Upper lobe of left lung (tissue), 6 donors: ENCODE results near the gene DROSHA. TPM values are rescaled to one million over a fixed set of nuclear protein-coding genes. Genes with fewer than 3 reads are reported as not detected.

ENCODE experiments used
- ATAC-seq, 2 donors: fragments of 200-7000 bp; cut with Tn5 transposase; one replicate each; pipeline ENCODE4 v1.9.1; 2022; ENCODE audit warnings: mild to moderate bottlenecking in 2 of 2, moderate library complexity in 2 of 2; ENCODE audit not compliant: low FRiP score in 2 of 2
- DNase-seq, 2 donors: peaks; one replicate each; pipeline ENCODE4 v3.0.0-alpha.2; 2019 to 2020
- H3K27ac ChIP-seq, 4 donors: fragments of 200-600 bp; sonication (generic); one replicate each; pipeline ENCODE4 v1.5.1; 2016 to 2019
- H3K27me3 ChIP-seq, 4 donors: fragments of 200-600 bp; sonication (generic); one replicate each; pipeline ENCODE4 v1.5.1; 2017 to 2019
- H3K36me3 ChIP-seq, 4 donors: fragments of 200-600 bp; sonication (generic); one replicate each; pipeline ENCODE4 v1.5.1; 2016 to 2019
- H3K4me1 ChIP-seq, 4 donors: fragments of 200-600 bp; sonication (generic); one replicate each; pipeline ENCODE4 v1.5.1; 2018 to 2019
- H3K4me3 ChIP-seq, 4 donors: fragments of 200-600 bp; sonication (generic); one replicate each; pipeline ENCODE4 v1.5.1; 2017 to 2019; ENCODE audit warnings: mild to moderate bottlenecking in 2 of 4, moderate library complexity in 1 of 4
- H3K9me3 ChIP-seq, 4 donors: fragments of 200-600 bp; sonication (generic); one replicate each; pipeline ENCODE4 v1.5.1; 2018 to 2019
- CTCF ChIP-seq, 6 experiments: fragments of 450-650 bp in 4 of 6; fragments of 200-600 bp in 2 of 6; sonication (generic) in 2 of 6; IDR thresholded peaks; one replicate each; pipeline ENCODE4 v1.5.1; 2016 to 2019; ENCODE audit warnings: antibody characterized with exemption in 6 of 6
- EP300 ChIP-seq, 4 donors: sonication (generic); formaldehyde crosslinking; IDR thresholded peaks; one replicate each; pipeline ENCODE4 v1.5.1; 2017; ENCODE audit warnings: antibody characterized with exemption in 4 of 4, control low read depth in 2 of 4
- POLR2A ChIP-seq, 4 donors: fragments of 450-650 bp; IDR thresholded peaks; one replicate each; pipeline ENCODE4 v1.5.1; 2016 to 2017; ENCODE audit warnings: antibody characterized with exemption in 4 of 4, mild to moderate bottlenecking in 2 of 4
- POLR2AphosphoS5 ChIP-seq, 2 donors: sonication (generic); formaldehyde crosslinking; IDR thresholded peaks; one replicate each; pipeline ENCODE4 v1.5.1; 2017; ENCODE audit warnings: antibody characterized with exemption in 2 of 2
- WGBS, 2 donors: methylation state at CpG; one replicate each; pipeline ENCODE4 v1.1.5; 2017 to 2018; 5-methylcytosine and 5-hydroxymethylcytosine counted together
- total RNA-seq, 6 donors: library from RNA; depleted of rRNA in 4 of 6; stranded (reverse); fragments of >200 nt in 4 of 6; gene quantifications; one replicate each; pipeline versions ENCODE4 v1.1.0 to v1.2.1, GENCODE V29; 2016 to 2021
- donor health status: DM: no; HTN: no; CAD: no; lungs with moderate emphysema.
- donor health status: DM: no; HTN: yes; CAD: no; lungs with severe emphysema.

Gene DROSHA
- total RNA-seq, 6 donors from 2014 or later: 26.7 to 68.3 (median 50.9) TPM

GRCh38 chr5:31478901-31479300, 53.0 kb downstream of the DROSHA start:
- Histone ChIP-seq H3K27ac (no peak overlapping the region), H3K4me1 (no peaks in the 10 kb centered on the region), H3K4me3 (no peak overlapping the region), H3K36me3 (peaks cover 0 to 35% (median 6%) of the 10 kb centered on the region in 4 donors), H3K27me3 (no peaks in the 10 kb centered on the region), H3K9me3 (no peaks in the 10 kb centered on the region)
- TF ChIP-seq POLR2AphosphoS5 (IDR thresholded peaks at IDR 0.05) (no peak), POLR2A (IDR thresholded peaks at IDR 0.05) (no peak)
- ATAC-seq: no peak
- DNase-seq: no peak

GRCh38 chr5:31477971-31478370, 53.9 kb downstream of the DROSHA start:
- Histone ChIP-seq H3K9me3 (no peaks in the 10 kb centered on the region), H3K36me3 (peaks cover 0 to 25% (median 5%) of the 10 kb centered on the region in 4 donors), H3K4me3 (no peak overlapping the region), H3K27me3 (no peaks in the 10 kb centered on the region), H3K27ac (no peak overlapping the region), H3K4me1 (no peaks in the 10 kb centered on the region)
- DNase-seq (no peak), ATAC-seq (no peak)
- WGBS, 2 donors: 96 to 98% methylated on average over 5 of the region's 5 CpGs
- TF ChIP-seq POLR2AphosphoS5 (IDR thresholded peaks at IDR 0.05) (no peak), EP300 (IDR thresholded peaks at IDR 0.05) (no peak), CTCF (IDR thresholded peaks at IDR 0.05) (no peak), POLR2A (IDR thresholded peaks at IDR 0.05) (no peak)

- no peak overlapping the region for H3K27ac ChIP-seq
- no peaks in the 10 kb centered on the region for H3K9me3 ChIP-seq
- no peak overlapping the region for H3K4me3 ChIP-seq
- no peaks in the 10 kb centered on the region for H3K27me3 ChIP-seq
- TF ChIP-seq CTCF (IDR thresholded peaks at IDR 0.05): no peak
- TF ChIP-seq POLR2A (IDR thresholded peaks at IDR 0.05): no peak
- TF ChIP-seq EP300 (IDR thresholded peaks at IDR 0.05): no peak
- no peak for TF ChIP-seq POLR2AphosphoS5 (IDR thresholded peaks at IDR 0.05)
- no peaks in the 10 kb centered on the region for H3K4me1 ChIP-seq
- H3K36me3 ChIP-seq: peaks cover 0 to 21% (median 4%) of the 10 kb centered on the region in 4 donors
- 89 to 98% methylated on average over 2 of the region's 2 CpGs for WGBS, 2 donors
- DNase-seq (no peak), ATAC-seq (no peak)
Measured at GRCh38 chr5:31477516-31477915, 54.4 kb downstream of the DROSHA start.

- WGBS, 2 donors: 61 to 70% methylated on average over 4 of the region's 4 CpGs
- no peak for TF ChIP-seq POLR2A (IDR thresholded peaks at IDR 0.05)
- TF ChIP-seq POLR2AphosphoS5 (IDR thresholded peaks at IDR 0.05): no peak
- no peak for TF ChIP-seq EP300 (IDR thresholded peaks at IDR 0.05)
- TF ChIP-seq CTCF (IDR thresholded peaks at IDR 0.05): no peak
- no peak overlapping the region for H3K4me3 ChIP-seq
- peaks cover 0 to 16% (median 0%) of the 10 kb centered on the region in 4 donors for H3K36me3 ChIP-seq
- no peaks in the 10 kb centered on the region for H3K4me1 ChIP-seq
- DNase-seq: no peak
- H3K9me3 ChIP-seq: no peaks in the 10 kb centered on the region
- ATAC-seq: no peak
- H3K27ac ChIP-seq: no peak overlapping the region
- no peaks in the 10 kb centered on the region for H3K27me3 ChIP-seq
Measured at GRCh38 chr5:31476738-31477141, 55.2 kb downstream of the DROSHA start.

GRCh38 chr5:31471916-31472315, 60.0 kb downstream of the DROSHA start:
- peaks cover 0 to 22% (median 0%) of the 10 kb centered on the region in 4 donors for H3K36me3 ChIP-seq
- no peak for ATAC-seq
- no peak for TF ChIP-seq POLR2A (IDR thresholded peaks at IDR 0.05)
- no peak for TF ChIP-seq EP300 (IDR thresholded peaks at IDR 0.05)
- no peak for TF ChIP-seq POLR2AphosphoS5 (IDR thresholded peaks at IDR 0.05)
- TF ChIP-seq CTCF (IDR thresholded peaks at IDR 0.05): no peak
- H3K4me3 ChIP-seq: no peak overlapping the region
- WGBS, 2 donors: 85 to 88% methylated on average over 1 of the region's 1 CpG
- no peaks in the 10 kb centered on the region for H3K9me3 ChIP-seq
- no peaks in the 10 kb centered on the region for H3K27me3 ChIP-seq
- no peaks in the 10 kb centered on the region for H3K4me1 ChIP-seq
- no peak overlapping the region for H3K27ac ChIP-seq
- DNase-seq: no peak
